OCI-LY1 (cell line): ENCODE data around the gene TET3.

Experiments
- H2AFZ ChIP-seq: fragments of 200-600 bp; sonication (generic), shearing (Covaris generic); 2 replicates; pipeline ENCODE4 v1.6.0; 2014; ENCODE audit warnings: antibody characterized with exemption, mild to moderate bottlenecking, low read length
- H3F3A ChIP-seq: fragments of 200-600 bp; sonication (generic), shearing (Covaris generic); 2 replicates; pipeline ENCODE4 v1.6.0; 2014; ENCODE audit warnings: mild to moderate bottlenecking, antibody characterized with exemption, low read length, moderate library complexity; ENCODE audit not compliant: insufficient read depth
- H3K27ac ChIP-seq: fragments of 200-600 bp; sonication (generic); 2 replicates; pipeline ENCODE4 v1.5.1; 2014; ENCODE audit warnings: low read length, mixed run types, mild to moderate bottlenecking, low read depth; ENCODE audit not compliant: poor library complexity, severe bottlenecking
- H3K27me3 ChIP-seq: fragments of 200-600 bp; sonication (generic); 2 replicates; pipeline ENCODE4 v1.6.0; 2014; ENCODE audit warnings: antibody characterized with exemption, mild to moderate bottlenecking, low read length, moderate library complexity; ENCODE audit not compliant: insufficient read depth
- H3K36me3 ChIP-seq: fragments of 200-600 bp; sonication (generic); 2 replicates; pipeline ENCODE4 v1.6.1; 2014; ENCODE audit warnings: mild to moderate bottlenecking, antibody characterized with exemption, low read length, moderate library complexity, mixed read lengths; ENCODE audit not compliant: insufficient read depth
- H3K4me1 ChIP-seq: fragments of 200-600 bp; sonication (generic); 2 replicates; pipeline ENCODE4 v1.5.1; 2014; ENCODE audit warnings: mild to moderate bottlenecking, low read length, moderate library complexity; ENCODE audit not compliant: insufficient read depth, severe bottlenecking
- H3K4me2 ChIP-seq: fragments of 200-600 bp; sonication (generic), shearing (Covaris generic); 2 replicates; pipeline ENCODE4 v1.6.1; 2014; ENCODE audit warnings: low read length
- H3K4me3 ChIP-seq: fragments of 200-600 bp; sonication (generic); 2 replicates; pipeline ENCODE4 v1.5.1; 2014; ENCODE audit warnings: low read length, low read depth, mild to moderate bottlenecking, mixed read lengths; ENCODE audit not compliant: poor library complexity, severe bottlenecking
- H3K79me2 ChIP-seq: fragments of 200-600 bp; shearing (Covaris generic); 2 replicates; pipeline ENCODE4 v1.6.1; 2016; ENCODE audit warnings: mixed run types, low read length, mixed read lengths; ENCODE audit not compliant: insufficient read depth
- H3K9ac ChIP-seq: fragments of 200-600 bp; sonication (generic), shearing (Covaris generic); 2 replicates; pipeline ENCODE4 v1.6.1; 2014; ENCODE audit warnings: mild to moderate bottlenecking, low read length, mixed read lengths
- H3K9me2 ChIP-seq: fragments of 200-600 bp; sonication (generic), shearing (Covaris generic); 2 replicates; pipeline ENCODE4 v1.6.1; 2014; ENCODE audit warnings: low read depth, mild to moderate bottlenecking, low read length, mixed read lengths
- H3K9me3 ChIP-seq: fragments of 200-600 bp; shearing (Covaris generic); 2 replicates; pipeline ENCODE4 v1.6.1; 2014; ENCODE audit warnings: low read length, mixed read lengths
- H4K20me1 ChIP-seq: fragments of 200-600 bp; sonication (generic), shearing (Covaris generic); 2 replicates; pipeline ENCODE4 v1.6.0; 2016; ENCODE audit warnings: mild to moderate bottlenecking, low read length; ENCODE audit not compliant: insufficient read depth
- CTCF ChIP-seq: fragments of 200-600 bp; sonication (generic), shearing (Covaris generic); IDR thresholded peaks from 2 replicates; pipeline ENCODE4 v1.5.1; 2017; ENCODE audit warnings: mild to moderate bottlenecking, antibody characterized with exemption, low read length, moderate library complexity, mixed read lengths
- EZH2 ChIP-seq: fragments of 200-600 bp; sonication (generic), shearing (Covaris generic); IDR thresholded peaks from 2 replicates; pipeline ENCODE4 v1.8.0; 2017; ENCODE audit warnings: borderline replicate concordance, mixed run types, mild to moderate bottlenecking, antibody characterized with exemption, low read length, moderate library complexity, mixed read lengths

Gene TET3

GRCh38 chr2:74019516-74019915 is 34.8 kb downstream of the TET3 start:
- Histone ChIP-seq H4K20me1 (no peaks in the 10 kb centered on the region), H3K27ac (no peak overlapping the region), H3K4me2 (no peak overlapping the region)

GRCh38 chr2:74020702-74021406 is 36.1 kb downstream of the TET3 start:
- Histone ChIP-seq H2AFZ (no peak overlapping the region), H3K4me1 (peaks cover 24% of the 10 kb centered on the region), H3K9me3 (no peaks in the 10 kb centered on the region), H3K27ac (no peak overlapping the region), H3K27me3 (no peaks in the 10 kb centered on the region), H3K4me3 (no peak overlapping the region), H4K20me1 (no peaks in the 10 kb centered on the region), H3K9ac (no peak overlapping the region), H3K79me2 (no peaks in the 10 kb centered on the region), H3K9me2 (no peaks in the 10 kb centered on the region), H3F3A (no peaks in the 10 kb centered on the region), H3K36me3 (no peaks in the 10 kb centered on the region), H3K4me2 (no peak overlapping the region)
- TF ChIP-seq EZH2 (no peak), CTCF (no peak)

More at GRCh38 chr2:74019516-74019915, 34.8 kb downstream of the TET3 start:
- no peaks in the 10 kb centered on the region for H3K27me3 ChIP-seq
- no peak overlapping the region for H3K4me3 ChIP-seq
- no peaks in the 10 kb centered on the region for H3K9me3 ChIP-seq
- no peaks in the 10 kb centered on the region for H3K9me2 ChIP-seq
- H3K4me1 ChIP-seq, result peaks cover 22% of the 10 kb centered on the region
- no peak for TF ChIP-seq EZH2
- no peak for TF ChIP-seq CTCF
- H3K9ac ChIP-seq, result no peak overlapping the region
- no peaks in the 10 kb centered on the region for H3K36me3 ChIP-seq
- no peaks in the 10 kb centered on the region for H3K79me2 ChIP-seq
- H3F3A ChIP-seq, result no peaks in the 10 kb centered on the region
- H2AFZ ChIP-seq, result no peak overlapping the region

GRCh38 chr2:74021407-74021755 is 36.7 kb downstream of the TET3 start:
- H3K9me2 ChIP-seq, result no peaks in the 10 kb centered on the region
- H3F3A ChIP-seq, result no peaks in the 10 kb centered on the region
- no peak overlapping the region for H2AFZ ChIP-seq
- TF ChIP-seq CTCF, result no peak
- TF ChIP-seq EZH2, result no peak
- no peaks in the 10 kb centered on the region for H3K9me3 ChIP-seq
- H3K4me3 ChIP-seq, result no peak overlapping the region
- no peaks in the 10 kb centered on the region for H4K20me1 ChIP-seq
- no peak overlapping the region for H3K9ac ChIP-seq
- H3K4me2 ChIP-seq, result no peak overlapping the region
- no peaks in the 10 kb centered on the region for H3K79me2 ChIP-seq
- no peak overlapping the region for H3K27ac ChIP-seq
- H3K4me1 ChIP-seq, result peaks cover 28% of the 10 kb centered on the region
- H3K27me3 ChIP-seq, result no peaks in the 10 kb centered on the region
- no peaks in the 10 kb centered on the region for H3K36me3 ChIP-seq
